ENCODE results near the gene CSF3R. TPM values are rescaled to one million over a fixed set of nuclear protein-coding genes. Genes with fewer than 3 reads are reported as not detected.

The CSF3R gene
- total RNA-seq, result 100 to 1,000 TPM; 129 to 234 TPM
- 100 to 1,000 TPM; 180 to 705 TPM for polyA plus RNA-seq
- long read RNA-seq, donor 1, result 0 reads
- long read RNA-seq, donor 2, partial matches to known transcripts, result 0 of 1 reads
- long read RNA-seq, donor 2, other reads (novel, unspliced or antisense), result 0 of 1 reads
- long read RNA-seq, donor 3, partial matches to known transcripts, result 0 of 2 reads
- long read RNA-seq, donor 3, other reads (novel, unspliced or antisense), result 0 of 2 reads
- long read RNA-seq, donor 4, result 0 reads
- long read RNA-seq, donor 5, partial matches to known transcripts, result 0 of 1 reads
- long read RNA-seq, donor 5, other reads (novel, unspliced or antisense), result 0 of 1 reads

GRCh38 chr1:36482724-36483388 is at the start of gene CSF3R:
Gene CSF3R (minus strand): TSS chr1:36482913. CDS start chr1:36479496, 3,417 bp downstream.
- 6 to 26% methylated on average over 13 of the region's 13 CpGs for WGBS, 2 donors
- H3K4me3 ChIP-seq, result peak within 1 kb of the TSS; percentile 34
- H3K36me3 ChIP-seq (ENCODE audit: control insufficient read depth in 4 of 4, insufficient read depth in 4 of 4, low read length in 4 of 4), result no peaks in the 10 kb centered on the region
- H3K27ac ChIP-seq (ENCODE audit: low read depth in 1 of 2, low read length in 1 of 2), result peak within 1 kb of the TSS in 1 of 2 donors; percentile 85
- no peak for TF ChIP-seq CTCF (IDR thresholded peaks at IDR 0.05; ENCODE audit: control extremely low read depth, extremely low read depth)
- H3K9ac ChIP-seq (ENCODE audit: insufficient read depth in 1 of 2, low read length in 2 of 2), result peak within 1 kb of the TSS in 1 of 2 donors; percentile 47
- H3K4me1 ChIP-seq (ENCODE audit: control insufficient read depth in 5 of 5, insufficient read depth in 5 of 5, low read length in 5 of 5), result peaks cover 0 to 19% (median 4%) of the 10 kb centered on the region in 5 donors
- H3K9me3 ChIP-seq (ENCODE audit: control insufficient read depth in 4 of 4, insufficient read depth in 3 of 4, low read length in 3 of 4), result no peaks in the 10 kb centered on the region
- no peaks in the 10 kb centered on the region for H3K27me3 ChIP-seq (ENCODE audit: control insufficient read depth in 3 of 3, insufficient read depth in 3 of 3, low read length in 2 of 3)
- DNase-seq, result peak; percentile 34 to 60 (median 42)
- no peak for ATAC-seq (ENCODE audit: insufficient read depth, low FRiP score)

GRCh38 chr1:36531833-36532232 is 49.1 kb upstream of the CSF3R start:
- ATAC-seq (ENCODE audit: insufficient read depth, low FRiP score), result no peak
- H3K9me3 ChIP-seq (ENCODE audit: control insufficient read depth in 4 of 4, insufficient read depth in 3 of 4, low read length in 3 of 4), result peaks cover 0 to 12% (median 2%) of the 10 kb centered on the region in 4 donors
- H3K4me1 ChIP-seq (ENCODE audit: control insufficient read depth in 5 of 5, insufficient read depth in 5 of 5, low read length in 5 of 5), result no peaks in the 10 kb centered on the region

GRCh38 chr1:36530791-36531190 is 48.1 kb upstream of the CSF3R start:
- Histone ChIP-seq H3K36me3 (ENCODE audit: control insufficient read depth in 4 of 4, insufficient read depth in 4 of 4, low read length in 4 of 4) (no peaks in the 10 kb centered on the region), H3K27me3 (ENCODE audit: control insufficient read depth in 3 of 3, insufficient read depth in 3 of 3, low read length in 2 of 3) (peaks cover 0 to 4% (median 0%) of the 10 kb centered on the region in 3 donors), H3K9ac (ENCODE audit: insufficient read depth in 1 of 2, low read length in 2 of 2) (no peak overlapping the region), H3K9me3 (ENCODE audit: control insufficient read depth in 4 of 4, insufficient read depth in 3 of 4, low read length in 3 of 4) (peaks cover 0 to 12% (median 2%) of the 10 kb centered on the region in 4 donors), H3K4me1 (ENCODE audit: control insufficient read depth in 5 of 5, insufficient read depth in 5 of 5, low read length in 5 of 5) (no peaks in the 10 kb centered on the region), H3K4me3 (no peak overlapping the region), H3K27ac (ENCODE audit: low read depth in 1 of 2, low read length in 1 of 2) (no peak overlapping the region)
- ATAC-seq (ENCODE audit: insufficient read depth, low FRiP score), result no peak
- 79 to 81% methylated on average over 6 of the region's 6 CpGs for WGBS, 2 donors
- DNase-seq, result no peak
- TF ChIP-seq CTCF (IDR thresholded peaks at IDR 0.05; ENCODE audit: control extremely low read depth, extremely low read depth), result no peak

More at GRCh38 chr1:36531833-36532232, 49.1 kb upstream of the CSF3R start:
- Histone ChIP-seq H3K9ac (ENCODE audit: insufficient read depth in 1 of 2, low read length in 2 of 2) (no peak overlapping the region), H3K36me3 (ENCODE audit: control insufficient read depth in 4 of 4, insufficient read depth in 4 of 4, low read length in 4 of 4) (no peaks in the 10 kb centered on the region), H3K4me3 (no peak overlapping the region), H3K27ac (ENCODE audit: low read depth in 1 of 2, low read length in 1 of 2) (no peak overlapping the region), H3K27me3 (ENCODE audit: control insufficient read depth in 3 of 3, insufficient read depth in 3 of 3, low read length in 2 of 3) (peaks cover 0 to 7% (median 0%) of the 10 kb centered on the region in 3 donors)
- 58 to 66% methylated on average over 3 of the region's 3 CpGs for WGBS, 2 donors
- TF ChIP-seq CTCF (IDR thresholded peaks at IDR 0.05; ENCODE audit: control extremely low read depth, extremely low read depth), result no peak
- peak in 1 of 3 donors; percentile 1 for DNase-seq
